ENCODE data around the gene SLC7A4.

SLC7A4 gene

GRCh38 chr22:21038405-21038804 is 6.0 kb upstream of the SLC7A4 start:
- no peak for DNase-seq

GRCh38 chr22:21034989-21035388 is 2.6 kb upstream of the SLC7A4 start:
- DNase-seq, result no peak

GRCh38 chr22:21033895-21034294 is 1.5 kb upstream of the SLC7A4 start:
- no peak for DNase-seq

- DNase-seq, result no peak
Observed at GRCh38 chr22:21032868-21033688, 717 bp upstream of the SLC7A4 start.

- no peak for DNase-seq
Observed at GRCh38 chr22:21031545-21032036, 770 bp downstream of the SLC7A4 start.

GRCh38 chr22:21030621-21031544 is 1.5 kb downstream of the SLC7A4 start:
- DNase-seq, result no peak

- DNase-seq, result no peak
Observed at GRCh38 chr22:21030032-21030431, 2.3 kb downstream of the SLC7A4 start.

- no peak for DNase-seq
Observed at GRCh38 chr22:21029486-21030025, 2.8 kb downstream of the SLC7A4 start.

GRCh38 chr22:21028277-21029251 is 3.8 kb downstream of the SLC7A4 start:
- DNase-seq, result no peak

GRCh38 chr22:21026783-21027692 is 5.3 kb downstream of the SLC7A4 start:
- no peak for DNase-seq

GRCh38 chr22:21025763-21026755 is 6.3 kb downstream of the SLC7A4 start:
- DNase-seq, result no peak

- DNase-seq, result no peak
Observed at GRCh38 chr22:21025266-21025665, 7.1 kb downstream of the SLC7A4 start.

- no peak for DNase-seq
Observed at GRCh38 chr22:21022955-21023614, 9.3 kb downstream of the SLC7A4 start.

- DNase-seq, result no peak
Observed at GRCh38 chr22:21022507-21022906, 9.9 kb downstream of the SLC7A4 start.

- no peak for DNase-seq
Observed at GRCh38 chr22:21020802-21021429, 11.4 kb downstream of the SLC7A4 start.

GRCh38 chr22:21018314-21018713 is 14.0 kb downstream of the SLC7A4 start:
- no peak for DNase-seq

- no peak for DNase-seq
Observed at GRCh38 chr22:21016644-21017420, 15.5 kb downstream of the SLC7A4 start.

- DNase-seq, result no peak
Observed at GRCh38 chr22:21015466-21016006, 16.8 kb downstream of the SLC7A4 start.
